ENCODE measurements around the gene ZNF646.

The ZNF646 gene

DNA sequence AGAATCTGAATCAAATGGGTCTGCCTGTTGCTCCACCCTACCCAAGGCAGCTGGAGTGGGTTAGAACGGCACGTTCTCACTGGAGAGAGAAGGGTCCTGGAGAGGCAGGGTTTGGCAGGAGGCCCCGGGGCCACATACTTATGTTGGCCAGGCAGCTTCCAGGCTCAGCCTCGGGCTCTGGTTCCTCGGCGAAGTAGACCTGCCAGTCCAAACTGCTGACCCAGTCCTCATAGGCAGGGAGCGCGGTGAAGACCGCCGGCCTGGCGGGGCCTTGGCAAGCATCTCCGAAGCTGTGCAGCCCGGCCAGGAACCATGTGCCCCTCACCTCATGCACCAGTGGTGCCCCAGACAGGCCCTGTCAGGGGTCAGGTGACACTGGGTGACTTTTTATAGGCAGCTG, 9.8 kb downstream of the ZNF646 start:
- H3K4me1 ChIP-seq (ENCODE audit: low read length) = no peaks in the 10 kb centered on the region
- H3K9me3 ChIP-seq (ENCODE audit: insufficient read depth, low read length) = no peaks in the 10 kb centered on the region
- H3K27ac ChIP-seq (ENCODE audit: low read length) = no peak overlapping the region
- H4K20me1 ChIP-seq (ENCODE audit: insufficient read depth, low read length) = peaks cover 2% of the 10 kb centered on the region; the same call in 1 of the 2 replicates
- H3K4me2 ChIP-seq (ENCODE audit: low read length) = no peak overlapping the region
- H3K9ac ChIP-seq (ENCODE audit: low read length) = no peak overlapping the region
- TF ChIP-seq, protein P1, sequence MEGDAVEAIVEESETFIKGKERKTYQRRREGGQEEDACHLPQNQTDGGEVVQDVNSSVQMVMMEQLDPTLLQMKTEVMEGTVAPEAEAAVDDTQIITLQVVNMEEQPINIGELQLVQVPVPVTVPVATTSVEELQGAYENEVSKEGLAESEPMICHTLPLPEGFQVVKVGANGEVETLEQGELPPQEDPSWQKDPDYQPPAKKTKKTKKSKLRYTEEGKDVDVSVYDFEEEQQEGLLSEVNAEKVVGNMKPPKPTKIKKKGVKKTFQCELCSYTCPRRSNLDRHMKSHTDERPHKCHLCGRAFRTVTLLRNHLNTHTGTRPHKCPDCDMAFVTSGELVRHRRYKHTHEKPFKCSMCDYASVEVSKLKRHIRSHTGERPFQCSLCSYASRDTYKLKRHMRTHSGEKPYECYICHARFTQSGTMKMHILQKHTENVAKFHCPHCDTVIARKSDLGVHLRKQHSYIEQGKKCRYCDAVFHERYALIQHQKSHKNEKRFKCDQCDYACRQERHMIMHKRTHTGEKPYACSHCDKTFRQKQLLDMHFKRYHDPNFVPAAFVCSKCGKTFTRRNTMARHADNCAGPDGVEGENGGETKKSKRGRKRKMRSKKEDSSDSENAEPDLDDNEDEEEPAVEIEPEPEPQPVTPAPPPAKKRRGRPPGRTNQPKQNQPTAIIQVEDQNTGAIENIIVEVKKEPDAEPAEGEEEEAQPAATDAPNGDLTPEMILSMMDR (IDR thresholded peaks at IDR 0.05; ENCODE audit: low read depth, low read length) = no peak
- no peak for TF ChIP-seq EZH2phosphoT487 (IDR thresholded peaks at IDR 0.05; ENCODE audit: low read depth)
- no peak overlapping the region for H2AFZ ChIP-seq (ENCODE audit: low read depth, low read length)
- H3K36me3 ChIP-seq (replicated peaks; ENCODE audit: low read depth, low read length) = peaks cover 22% of the 10 kb centered on the region
- no peaks in the 10 kb centered on the region; the same call in 1 of the 2 replicates for H3K79me2 ChIP-seq (ENCODE audit: low read length)
- no peaks in the 10 kb centered on the region for H3K27me3 ChIP-seq (ENCODE audit: low read depth, low read length)
- no peak overlapping the region for H3K4me3 ChIP-seq (ENCODE audit: low read length)

DNA sequence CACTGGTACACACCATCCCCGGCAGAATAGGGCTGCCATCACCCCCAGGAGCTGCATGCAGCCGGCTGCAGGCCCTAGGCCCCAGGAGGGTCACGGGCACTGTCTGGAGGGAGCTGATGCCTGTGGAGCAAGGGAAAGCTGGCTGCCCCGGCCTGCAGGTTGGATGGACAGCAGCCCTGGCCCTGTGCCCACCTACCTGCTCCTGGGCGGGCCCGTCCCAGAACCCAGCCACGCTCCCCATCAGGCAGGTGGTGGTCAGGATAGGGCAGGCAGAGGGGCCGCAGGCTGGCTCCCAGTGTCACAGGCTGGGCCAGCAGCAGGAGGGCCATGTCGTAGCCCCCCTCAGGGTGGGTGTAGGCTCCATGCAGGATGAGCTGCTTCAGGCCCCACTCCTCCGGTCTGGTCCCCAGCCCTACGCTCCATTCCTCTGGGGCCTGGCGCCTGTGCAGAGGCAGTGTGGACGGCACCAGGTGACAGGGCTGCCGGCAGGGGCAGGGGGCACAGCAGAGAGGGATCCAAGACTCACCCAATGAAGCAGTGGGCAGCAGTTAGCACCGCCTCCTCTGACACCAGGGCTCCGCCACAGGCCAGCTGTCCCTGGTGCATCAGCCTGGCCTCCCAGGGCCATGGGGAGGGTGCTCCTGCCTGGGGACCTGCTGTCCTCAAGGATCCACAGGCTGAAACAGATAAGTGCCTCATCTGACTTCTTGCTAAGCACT, 10.5 kb downstream of the ZNF646 start:
- Histone ChIP-seq H3K4me3 (ENCODE audit: low read length) (no peak overlapping the region), H3K27ac (ENCODE audit: low read length) (no peak overlapping the region), H3K9ac (ENCODE audit: low read length) (no peak overlapping the region), H3K36me3 (replicated peaks; ENCODE audit: low read depth, low read length) (peaks cover 20% of the 10 kb centered on the region), H3K27me3 (ENCODE audit: low read depth, low read length) (no peaks in the 10 kb centered on the region), H4K20me1 (ENCODE audit: insufficient read depth, low read length) (no peaks in the 10 kb centered on the region; the same call in 1 of the 2 replicates), H2AFZ (ENCODE audit: low read depth, low read length) (no peak overlapping the region), H3K4me2 (ENCODE audit: low read length) (no peak overlapping the region), H3K4me1 (ENCODE audit: low read length) (no peaks in the 10 kb centered on the region), H3K79me2 (ENCODE audit: low read length) (no peaks in the 10 kb centered on the region; the same call in 1 of the 2 replicates), H3K9me3 (ENCODE audit: insufficient read depth, low read length) (no peaks in the 10 kb centered on the region)
- TF ChIP-seq EZH2phosphoT487 (IDR thresholded peaks at IDR 0.05; ENCODE audit: low read depth) = no peak
- TF ChIP-seq, protein P1 (IDR thresholded peaks at IDR 0.05; ENCODE audit: low read depth, low read length) = no peak

DNA sequence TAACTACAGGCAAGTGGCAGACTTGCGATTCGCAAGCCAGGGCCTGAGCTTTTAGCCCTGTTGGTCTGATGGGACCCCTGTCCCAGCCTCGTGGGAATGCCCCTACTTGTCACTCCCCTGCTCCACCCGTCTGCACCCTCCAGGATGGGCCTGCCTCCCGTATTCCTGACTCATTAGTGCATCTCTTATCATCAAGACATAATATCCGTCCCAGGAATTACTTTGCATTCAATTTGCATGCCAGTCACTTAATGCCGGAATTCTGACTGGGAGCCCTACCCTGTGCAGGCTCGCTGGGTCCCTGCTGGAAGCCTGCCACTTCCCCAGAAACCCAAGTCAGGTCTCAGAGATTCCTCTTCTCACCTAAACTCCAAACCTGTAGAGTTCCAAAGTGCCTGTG, 11.2 kb downstream of the ZNF646 start:
- no peaks in the 10 kb centered on the region for H3K27me3 ChIP-seq (ENCODE audit: low read depth, low read length)
- peaks cover 2% of the 10 kb centered on the region; the same call in 1 of the 2 replicates for H3K79me2 ChIP-seq (ENCODE audit: low read length)
- peaks cover 15% of the 10 kb centered on the region for H3K36me3 ChIP-seq (replicated peaks; ENCODE audit: low read depth, low read length)
- no peak overlapping the region for H3K4me2 ChIP-seq (ENCODE audit: low read length)
- H3K4me3 ChIP-seq (ENCODE audit: low read length) = no peak overlapping the region
- no peak overlapping the region for H3K27ac ChIP-seq (ENCODE audit: low read length)
- no peaks in the 10 kb centered on the region for H3K4me1 ChIP-seq (ENCODE audit: low read length)
- TF ChIP-seq EZH2phosphoT487 (IDR thresholded peaks at IDR 0.05; ENCODE audit: low read depth) = no peak
- TF ChIP-seq, protein P1 (IDR thresholded peaks at IDR 0.05; ENCODE audit: low read depth, low read length) = no peak
- H3K9me3 ChIP-seq (ENCODE audit: insufficient read depth, low read length) = no peaks in the 10 kb centered on the region
- H4K20me1 ChIP-seq (ENCODE audit: insufficient read depth, low read length) = no peaks in the 10 kb centered on the region; the same call in 1 of the 2 replicates
- no peak overlapping the region for H2AFZ ChIP-seq (ENCODE audit: low read depth, low read length)
- no peak overlapping the region for H3K9ac ChIP-seq (ENCODE audit: low read length)

DNA sequence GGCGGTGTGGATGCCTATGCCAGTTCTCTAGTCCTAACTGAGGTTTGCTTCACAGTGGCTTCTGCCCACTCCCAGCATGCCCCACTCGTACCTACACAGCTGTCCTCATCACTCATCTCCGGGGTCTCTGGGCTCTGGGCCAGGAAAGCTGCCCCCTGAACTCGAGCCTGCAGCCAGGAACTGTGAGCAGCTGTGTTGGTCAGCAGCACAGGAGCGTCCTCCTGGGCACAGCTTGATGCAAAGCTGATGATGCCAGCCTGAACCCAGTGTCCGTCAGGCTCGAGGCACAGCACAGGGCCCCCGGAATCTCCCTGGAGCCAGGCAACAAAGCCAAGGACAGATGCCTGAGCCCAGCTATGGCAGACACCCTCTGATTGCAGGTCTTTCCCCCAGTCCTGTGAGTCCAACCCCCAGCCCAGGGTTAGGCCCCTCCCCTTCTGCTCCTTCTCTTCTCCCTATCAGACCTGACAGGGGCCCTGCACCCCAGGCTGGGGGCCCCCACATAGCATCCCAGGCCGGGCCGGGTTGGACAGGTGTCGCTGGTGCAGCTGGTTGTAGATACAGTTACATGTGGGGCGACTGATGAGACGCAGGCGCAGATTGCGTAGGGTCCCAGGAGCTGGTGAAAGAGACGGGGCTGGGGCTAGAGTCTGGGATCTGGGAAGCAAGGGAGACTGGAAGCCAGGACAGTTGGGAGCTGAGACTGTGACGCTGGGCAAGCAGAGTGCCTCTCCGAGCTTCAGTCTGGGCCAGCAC, 11.8 kb downstream of the ZNF646 start:
- H3K36me3 ChIP-seq (replicated peaks; ENCODE audit: low read depth, low read length) = peaks cover 15% of the 10 kb centered on the region
- no peaks in the 10 kb centered on the region for H3K9me3 ChIP-seq (ENCODE audit: insufficient read depth, low read length)
- H3K79me2 ChIP-seq (ENCODE audit: low read length) = peaks cover 8% of the 10 kb centered on the region; the same call in 1 of the 2 replicates

More for the DNA sequence above, 11.8 kb downstream of the ZNF646 start:
- H3K27me3 ChIP-seq (ENCODE audit: low read depth, low read length) = no peaks in the 10 kb centered on the region
- no peak for TF ChIP-seq EZH2phosphoT487 (IDR thresholded peaks at IDR 0.05; ENCODE audit: low read depth)
- TF ChIP-seq, protein P1 (IDR thresholded peaks at IDR 0.05; ENCODE audit: low read depth, low read length) = no peak
- no peak overlapping the region for H2AFZ ChIP-seq (ENCODE audit: low read depth, low read length)
- H4K20me1 ChIP-seq (ENCODE audit: insufficient read depth, low read length) = no peaks in the 10 kb centered on the region; the same call in 1 of the 2 replicates
- H3K9ac ChIP-seq (ENCODE audit: low read length) = no peak overlapping the region
- H3K27ac ChIP-seq (ENCODE audit: low read length) = no peak overlapping the region
- no peak overlapping the region for H3K4me3 ChIP-seq (ENCODE audit: low read length)
- H3K4me1 ChIP-seq (ENCODE audit: low read length) = no peaks in the 10 kb centered on the region
- H3K4me2 ChIP-seq (ENCODE audit: low read length) = no peak overlapping the region

All from OCI-LY3 (cell line).